ENCODE data around the gene ODF2. TPM values are rescaled to one million over a fixed set of nuclear protein-coding genes. Genes with fewer than 3 reads are reported as not detected.

ODF2 gene
- polyA plus RNA-seq, 1 donor (not counting 4 experiments of a cell fraction or from before 2014, with no cell fraction given) = 14.0 TPM

GRCh38 chr9:128409978-128410377, 45.8 kb upstream of the ODF2 start:
- no peak for DNase-seq (ENCODE audit: low read depth, low spot score)

GRCh38 chr9:128411364-128412119, 44.3 kb upstream of the ODF2 start:
- Histone ChIP-seq H3K4me3 (ENCODE audit: control insufficient read depth in 2 of 3, extremely low read depth in 1 of 3, insufficient read depth in 2 of 3, low read depth in 1 of 3, low read length in 3 of 3) (no peak overlapping the region), H3K79me2 (ENCODE audit: control insufficient read depth, insufficient read depth, low read length) (no peaks in the 10 kb centered on the region), H3K9me1 (ENCODE audit: control insufficient read depth, extremely low read depth, insufficient read depth, low read length) (no peaks in the 10 kb centered on the region), H2AFZ (ENCODE audit: control insufficient read depth, low read length) (no peak overlapping the region), H3K27me3 (ENCODE audit: control insufficient read depth, extremely low read depth, insufficient read depth, low read length) (peaks cover 27% of the 10 kb centered on the region), H3K27ac (ENCODE audit: control insufficient read depth, insufficient read depth, low read length) (no peak overlapping the region), H3K4me2 (ENCODE audit: control insufficient read depth, extremely low read depth, insufficient read depth, low read depth, low read length) (no peak overlapping the region), H4K20me1 (ENCODE audit: control insufficient read depth, extremely low read depth, insufficient read depth, low read length) (no peaks in the 10 kb centered on the region), H3K9ac (ENCODE audit: control insufficient read depth, extremely low read depth, insufficient read depth, low read length) (no peak overlapping the region), H3K4me1 (ENCODE audit: control insufficient read depth, extremely low read depth, insufficient read depth, low read length) (peaks cover 4% of the 10 kb centered on the region), H3K36me3 (ENCODE audit: control insufficient read depth in 2 of 2, extremely low read depth in 1 of 2, insufficient read depth in 2 of 2, low read length in 2 of 2) (no peaks in the 10 kb centered on the region), H3K9me3 (ENCODE audit: control insufficient read depth, low read depth, low read length) (no peaks in the 10 kb centered on the region)
- dilution Hi-C loops (cut with MboI; ENCODE audit: extremely low pct_ligation_motif_present, low sequenced_read_pairs) = no loop called here
- TF ChIP-seq CTCF (optimal IDR thresholded peaks at IDR 0.05 in 1 of 3, IDR thresholded peaks at IDR 0.05 in 1 of 3, conservative IDR thresholded peaks at IDR 0.05 in 1 of 3; ENCODE audit: extremely low read depth in 1 of 3, insufficient read depth in 2 of 3, low read length in 3 of 3) = no peak
- TF ChIP-seq EZH2 (IDR thresholded peaks at IDR 0.05; ENCODE audit: low read length) = no peak
- FAIRE-seq (no peak), DNase-seq (ENCODE audit: low read depth, low spot score) (no peak)

More at GRCh38 chr9:128409978-128410377, 45.8 kb upstream of the ODF2 start:
- Histone ChIP-seq H3K79me2 (ENCODE audit: control insufficient read depth, insufficient read depth, low read length) (no peaks in the 10 kb centered on the region), H4K20me1 (ENCODE audit: control insufficient read depth, extremely low read depth, insufficient read depth, low read length) (no peaks in the 10 kb centered on the region), H3K27ac (ENCODE audit: control insufficient read depth, insufficient read depth, low read length) (no peak overlapping the region), H3K4me3 (ENCODE audit: control insufficient read depth in 2 of 3, extremely low read depth in 1 of 3, insufficient read depth in 2 of 3, low read depth in 1 of 3, low read length in 3 of 3) (no peak overlapping the region), H3K4me1 (ENCODE audit: control insufficient read depth, extremely low read depth, insufficient read depth, low read length) (no peaks in the 10 kb centered on the region), H3K9me1 (ENCODE audit: control insufficient read depth, extremely low read depth, insufficient read depth, low read length) (no peaks in the 10 kb centered on the region), H2AFZ (ENCODE audit: control insufficient read depth, low read length) (no peak overlapping the region), H3K4me2 (ENCODE audit: control insufficient read depth, extremely low read depth, insufficient read depth, low read depth, low read length) (no peak overlapping the region), H3K36me3 (ENCODE audit: control insufficient read depth in 2 of 2, extremely low read depth in 1 of 2, insufficient read depth in 2 of 2, low read length in 2 of 2) (no peaks in the 10 kb centered on the region), H3K27me3 (ENCODE audit: control insufficient read depth, extremely low read depth, insufficient read depth, low read length) (peaks cover 27% of the 10 kb centered on the region), H3K9ac (ENCODE audit: control insufficient read depth, extremely low read depth, insufficient read depth, low read length) (no peak overlapping the region), H3K9me3 (ENCODE audit: control insufficient read depth, low read depth, low read length) (no peaks in the 10 kb centered on the region)
- FAIRE-seq = no peak
- dilution Hi-C loops (cut with MboI; ENCODE audit: extremely low pct_ligation_motif_present, low sequenced_read_pairs) = no loop called here
- TF ChIP-seq EZH2 (IDR thresholded peaks at IDR 0.05; ENCODE audit: low read length) (no peak), CTCF (optimal IDR thresholded peaks at IDR 0.05 in 1 of 3, IDR thresholded peaks at IDR 0.05 in 1 of 3, conservative IDR thresholded peaks at IDR 0.05 in 1 of 3; ENCODE audit: extremely low read depth in 1 of 3, insufficient read depth in 2 of 3, low read length in 3 of 3) (peak; percentile 33 to 50 (median 40))

Measured in keratinocyte (primary cell).